Stimulated activated naive CD8-positive, alpha-beta T cell treated with anti-CD3 and anti-CD28 coated beads, Interleukin-15, Interleukin-2, amounts not matched to agents 100 ng/mL and 50 ng/mL, for 24 hours (primary cell): ENCODE measurements around the gene RBBP8.

Source experiments
- H3K27ac Mint-ChIP-seq: one replicate; pipeline ENCODE4 v1.8.0; 2021; ENCODE audit warnings: mild to moderate bottlenecking, mixed read lengths
- H3K27me3 Mint-ChIP-seq: one replicate; pipeline ENCODE4 v1.8.0; 2021; ENCODE audit warnings: mixed read lengths
- H3K36me3 Mint-ChIP-seq: one replicate; pipeline ENCODE4 v1.8.0; 2021; ENCODE audit warnings: low read depth, mixed read lengths
- H3K4me1 Mint-ChIP-seq: one replicate; pipeline ENCODE4 v1.8.0; 2021; ENCODE audit warnings: low read depth, mixed read lengths
- H3K4me3 Mint-ChIP-seq: one replicate; pipeline ENCODE4 v1.8.0; 2021; ENCODE audit warnings: mild to moderate bottlenecking, mixed read lengths
- H3K9me3 Mint-ChIP-seq: one replicate; pipeline ENCODE4 v1.8.0; 2021; ENCODE audit warnings: mixed read lengths

Gene RBBP8

GRCh38 chr18:23069898-23070297, 136.8 kb downstream of the RBBP8 start:
- no peaks in the 10 kb centered on the region for H3K27me3 Mint-ChIP-seq
- H3K4me3 Mint-ChIP-seq = no peak overlapping the region
- H3K27ac Mint-ChIP-seq = no peak overlapping the region
- H3K36me3 Mint-ChIP-seq = no peaks in the 10 kb centered on the region
- H3K4me1 Mint-ChIP-seq = peaks cover 49% of the 10 kb centered on the region
- peaks cover 12% of the 10 kb centered on the region for H3K9me3 Mint-ChIP-seq

GRCh38 chr18:23071285-23071684, 138.2 kb downstream of the RBBP8 start:
- peak overlapping the region; percentile 76 for H3K27ac Mint-ChIP-seq
- no peaks in the 10 kb centered on the region for H3K27me3 Mint-ChIP-seq
- peaks cover 12% of the 10 kb centered on the region for H3K9me3 Mint-ChIP-seq
- no peak overlapping the region for H3K4me3 Mint-ChIP-seq
- H3K36me3 Mint-ChIP-seq = no peaks in the 10 kb centered on the region
- peaks cover 49% of the 10 kb centered on the region for H3K4me1 Mint-ChIP-seq

GRCh38 chr18:23072079-23072478, 139.0 kb downstream of the RBBP8 start:
- Mint-ChIP-seq H3K36me3 (no peaks in the 10 kb centered on the region), H3K4me1 (peaks cover 49% of the 10 kb centered on the region), H3K27ac (no peak overlapping the region), H3K4me3 (no peak overlapping the region), H3K27me3 (no peaks in the 10 kb centered on the region), H3K9me3 (peaks cover 12% of the 10 kb centered on the region)

- no peak overlapping the region for H3K27ac Mint-ChIP-seq
- H3K4me1 Mint-ChIP-seq = peaks cover 50% of the 10 kb centered on the region
- H3K4me3 Mint-ChIP-seq = no peak overlapping the region
- H3K9me3 Mint-ChIP-seq = peaks cover 12% of the 10 kb centered on the region
- no peaks in the 10 kb centered on the region for H3K36me3 Mint-ChIP-seq
- H3K27me3 Mint-ChIP-seq = no peaks in the 10 kb centered on the region
These were observed 141.0 kb downstream of the RBBP8 start for GRCh38 chr18:23073996-23074606.
